HG02943 (cell line): ENCODE results near the gene ZNF23.

Experiments
- ATAC-seq: cut with Tn5 transposase; IDR thresholded peaks from one replicate; pipeline ENCODE4 v1.9.1; 2021; ENCODE audit warnings: mild to moderate bottlenecking, low read depth, moderate library complexity; ENCODE audit not compliant: unreplicated experiment

ZNF23 gene

GRCh38 chr16:71428883-71429282 is 33.2 kb downstream of the ZNF23 start:
- ATAC-seq, result no peak

- no peak for ATAC-seq
Observed at GRCh38 chr16:71428385-71428784, 33.7 kb downstream of the ZNF23 start.

GRCh38 chr16:71426880-71427615 is 35.0 kb downstream of the ZNF23 start:
- ATAC-seq, result no peak

- no peak for ATAC-seq
Observed at GRCh38 chr16:71426069-71426879, 35.8 kb downstream of the ZNF23 start.

GRCh38 chr16:71425746-71426068 is 36.3 kb downstream of the ZNF23 start:
- ATAC-seq, result no peak

- no peak for ATAC-seq
Observed at GRCh38 chr16:71424626-71425025, 37.4 kb downstream of the ZNF23 start.

- no peak for ATAC-seq
Observed at GRCh38 chr16:71423865-71424264, 38.2 kb downstream of the ZNF23 start.

- ATAC-seq, result no peak
Observed at GRCh38 chr16:71423016-71423415, 39.0 kb downstream of the ZNF23 start.

GRCh38 chr16:71421911-71422310 is 40.1 kb downstream of the ZNF23 start:
- ATAC-seq, result no peak

- no peak for ATAC-seq
Observed at GRCh38 chr16:71414038-71414437, 48.0 kb downstream of the ZNF23 start.

- ATAC-seq, result no peak
Observed at GRCh38 chr16:71413341-71413740, 48.7 kb downstream of the ZNF23 start.

GRCh38 chr16:71412270-71413160 is 49.5 kb downstream of the ZNF23 start:
- no peak for ATAC-seq

GRCh38 chr16:71410146-71410545 is 51.9 kb downstream of the ZNF23 start:
- no peak for ATAC-seq

GRCh38 chr16:71409011-71409775 is 52.9 kb downstream of the ZNF23 start:
- no peak for ATAC-seq

GRCh38 chr16:71408536-71408935 is 53.5 kb downstream of the ZNF23 start:
- ATAC-seq, result no peak

- no peak for ATAC-seq
Observed at GRCh38 chr16:71407731-71408130, 54.3 kb downstream of the ZNF23 start.

- ATAC-seq, result no peak
Observed at GRCh38 chr16:71406724-71407123, 55.3 kb downstream of the ZNF23 start.

GRCh38 chr16:71406316-71406715 is 55.7 kb downstream of the ZNF23 start:
- no peak for ATAC-seq

- no peak for ATAC-seq
Observed at GRCh38 chr16:71404364-71404763, 57.7 kb downstream of the ZNF23 start.

- no peak for ATAC-seq
Observed at GRCh38 chr16:71402674-71403073, 59.4 kb downstream of the ZNF23 start.
